PC-9 (cell line): Measurements from ENCODE around the gene F12.

Experiments used
- EZH2 ChIP-seq: fragments of 200-600 bp; sonication (generic); IDR thresholded peaks from 2 replicates; pipeline ENCODE4 v1.8.0; 2017; ENCODE audit warnings: antibody characterized with exemption, low read depth
- TF ChIP-seq, protein P1 (sequence below): fragments of 200-600 bp; sonication (generic); conservative IDR thresholded peaks from 2 replicates; pipeline ENCODE4 v1.6.1; 2017; ENCODE audit warnings: mixed run types, antibody characterized with exemption, mild to moderate bottlenecking, moderate library complexity

DNA sequence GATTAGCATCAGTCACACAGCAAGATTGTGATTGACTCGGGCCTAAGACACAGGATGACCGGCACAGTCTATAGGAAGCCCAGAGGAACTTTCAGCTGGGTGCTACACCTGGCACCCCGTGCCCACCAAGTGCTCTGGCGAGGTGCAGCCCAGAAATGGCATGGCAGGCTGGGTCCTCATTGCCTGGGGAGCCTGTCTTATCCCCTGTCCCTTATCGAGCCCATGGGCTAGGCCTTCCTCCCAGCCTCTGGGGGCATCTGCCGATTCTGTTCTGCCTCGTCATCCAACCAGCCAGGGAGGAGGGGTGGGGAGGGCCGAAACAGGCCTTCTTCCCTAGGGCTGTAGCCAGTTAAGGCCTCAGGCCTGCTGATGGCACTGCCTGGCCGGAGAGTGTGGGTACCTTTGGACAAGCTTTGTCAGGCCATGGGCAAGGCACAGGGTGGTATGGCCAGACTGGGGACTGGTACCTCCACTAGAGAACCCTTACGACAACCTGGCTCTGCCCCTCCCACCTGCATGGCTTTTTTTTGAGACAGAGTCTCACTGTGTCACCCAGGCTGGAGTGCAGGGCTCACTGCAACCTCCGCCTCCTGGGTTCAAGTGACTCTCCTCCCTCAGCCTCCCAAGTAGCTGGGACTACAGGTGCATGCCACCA, 18.7 kb upstream of the F12 start:
- TF ChIP-seq EZH2: no peak
- TF ChIP-seq, protein P1, sequence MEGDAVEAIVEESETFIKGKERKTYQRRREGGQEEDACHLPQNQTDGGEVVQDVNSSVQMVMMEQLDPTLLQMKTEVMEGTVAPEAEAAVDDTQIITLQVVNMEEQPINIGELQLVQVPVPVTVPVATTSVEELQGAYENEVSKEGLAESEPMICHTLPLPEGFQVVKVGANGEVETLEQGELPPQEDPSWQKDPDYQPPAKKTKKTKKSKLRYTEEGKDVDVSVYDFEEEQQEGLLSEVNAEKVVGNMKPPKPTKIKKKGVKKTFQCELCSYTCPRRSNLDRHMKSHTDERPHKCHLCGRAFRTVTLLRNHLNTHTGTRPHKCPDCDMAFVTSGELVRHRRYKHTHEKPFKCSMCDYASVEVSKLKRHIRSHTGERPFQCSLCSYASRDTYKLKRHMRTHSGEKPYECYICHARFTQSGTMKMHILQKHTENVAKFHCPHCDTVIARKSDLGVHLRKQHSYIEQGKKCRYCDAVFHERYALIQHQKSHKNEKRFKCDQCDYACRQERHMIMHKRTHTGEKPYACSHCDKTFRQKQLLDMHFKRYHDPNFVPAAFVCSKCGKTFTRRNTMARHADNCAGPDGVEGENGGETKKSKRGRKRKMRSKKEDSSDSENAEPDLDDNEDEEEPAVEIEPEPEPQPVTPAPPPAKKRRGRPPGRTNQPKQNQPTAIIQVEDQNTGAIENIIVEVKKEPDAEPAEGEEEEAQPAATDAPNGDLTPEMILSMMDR: no peak
